Glutamatergic neuron (in vitro differentiated cells): ENCODE data around the gene TBC1D5. TPM values are rescaled to one million over a fixed set of nuclear protein-coding genes. Genes with fewer than 3 reads are reported as not detected.

Experiments used
- DNase-seq: peaks from one replicate; pipeline ENCODE4 v3.0.0; 2022
- H3K27ac Mint-ChIP-seq: one replicate; pipeline ENCODE4 v1.8.0; 2020; ENCODE audit warnings: mild to moderate bottlenecking, mixed read lengths, inconsistent platforms; ENCODE audit not compliant: unreplicated experiment
- H3K27me3 Mint-ChIP-seq: one replicate; pipeline ENCODE4 v1.8.0; 2020; ENCODE audit warnings: mild to moderate bottlenecking, moderate library complexity, mixed read lengths, inconsistent platforms; ENCODE audit not compliant: unreplicated experiment
- H3K36me3 Mint-ChIP-seq: one replicate; pipeline ENCODE4 v1.8.0; 2020; ENCODE audit warnings: mild to moderate bottlenecking, mixed read lengths, inconsistent platforms; ENCODE audit not compliant: unreplicated experiment
- H3K4me1 Mint-ChIP-seq: one replicate; pipeline ENCODE4 v1.8.0; 2020; ENCODE audit warnings: mild to moderate bottlenecking, low read depth, mixed read lengths, inconsistent platforms; ENCODE audit not compliant: unreplicated experiment
- H3K4me3 Mint-ChIP-seq: one replicate; pipeline ENCODE4 v1.8.0; 2020; ENCODE audit warnings: mild to moderate bottlenecking, mixed read lengths, inconsistent platforms; ENCODE audit not compliant: unreplicated experiment
- H3K9me3 Mint-ChIP-seq: one replicate; pipeline ENCODE4 v1.8.0; 2020; ENCODE audit warnings: mild to moderate bottlenecking, moderate library complexity, mixed read lengths, inconsistent platforms; ENCODE audit not compliant: unreplicated experiment
- total RNA-seq: library from RNA; stranded (reverse); fragmentation: NEBNext Ultra II Directional; extraction: Animal tissue kit (Norgen Biotek cat#: 25700); gene quantifications from one replicate; pipeline ENCODE4 v1.2.1, GENCODE V29; 2021; ENCODE audit not compliant: unreplicated experiment
- TF ChIP-seq, protein P1 (sequence below): fragments of 200-600 bp; sonication (generic); IDR thresholded peaks from one replicate; pipeline ENCODE4 v1.5.0; 2021; ENCODE audit not compliant: partially characterized antibody, unreplicated experiment

Gene TBC1D5
- total RNA-seq, 1 donor from 2014 or later, result 40.2 TPM

DNA sequence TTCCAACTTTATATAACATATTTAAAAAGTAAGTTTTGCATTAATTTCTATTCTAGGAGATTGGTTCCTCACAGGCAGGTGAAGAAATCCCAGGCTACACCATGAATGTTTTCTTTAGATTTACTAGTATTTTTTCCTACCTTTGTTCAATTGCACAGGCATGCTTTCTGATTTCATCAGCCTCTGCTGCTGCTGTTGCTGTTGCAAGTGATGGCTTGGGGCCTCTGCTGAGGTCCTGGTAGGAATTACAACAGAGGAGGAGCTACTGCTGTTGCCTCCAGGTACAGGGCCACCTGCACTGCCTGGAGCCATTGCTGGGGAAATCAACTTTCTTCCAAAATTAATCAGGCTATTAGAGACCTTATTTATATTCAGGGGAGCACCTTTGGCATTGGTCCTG is 504.4 kb downstream of the TBC1D5 start:
- Mint-ChIP-seq H3K36me3 (no peaks in the 10 kb centered on the region), H3K27ac (no peak overlapping the region), H3K9me3 (no peaks in the 10 kb centered on the region), H3K27me3 (peaks cover 1% of the 10 kb centered on the region), H3K4me1 (no peaks in the 10 kb centered on the region), H3K4me3 (no peak overlapping the region)
- no peak for DNase-seq
- TF ChIP-seq, protein P1, sequence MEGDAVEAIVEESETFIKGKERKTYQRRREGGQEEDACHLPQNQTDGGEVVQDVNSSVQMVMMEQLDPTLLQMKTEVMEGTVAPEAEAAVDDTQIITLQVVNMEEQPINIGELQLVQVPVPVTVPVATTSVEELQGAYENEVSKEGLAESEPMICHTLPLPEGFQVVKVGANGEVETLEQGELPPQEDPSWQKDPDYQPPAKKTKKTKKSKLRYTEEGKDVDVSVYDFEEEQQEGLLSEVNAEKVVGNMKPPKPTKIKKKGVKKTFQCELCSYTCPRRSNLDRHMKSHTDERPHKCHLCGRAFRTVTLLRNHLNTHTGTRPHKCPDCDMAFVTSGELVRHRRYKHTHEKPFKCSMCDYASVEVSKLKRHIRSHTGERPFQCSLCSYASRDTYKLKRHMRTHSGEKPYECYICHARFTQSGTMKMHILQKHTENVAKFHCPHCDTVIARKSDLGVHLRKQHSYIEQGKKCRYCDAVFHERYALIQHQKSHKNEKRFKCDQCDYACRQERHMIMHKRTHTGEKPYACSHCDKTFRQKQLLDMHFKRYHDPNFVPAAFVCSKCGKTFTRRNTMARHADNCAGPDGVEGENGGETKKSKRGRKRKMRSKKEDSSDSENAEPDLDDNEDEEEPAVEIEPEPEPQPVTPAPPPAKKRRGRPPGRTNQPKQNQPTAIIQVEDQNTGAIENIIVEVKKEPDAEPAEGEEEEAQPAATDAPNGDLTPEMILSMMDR, result no peak

DNA sequence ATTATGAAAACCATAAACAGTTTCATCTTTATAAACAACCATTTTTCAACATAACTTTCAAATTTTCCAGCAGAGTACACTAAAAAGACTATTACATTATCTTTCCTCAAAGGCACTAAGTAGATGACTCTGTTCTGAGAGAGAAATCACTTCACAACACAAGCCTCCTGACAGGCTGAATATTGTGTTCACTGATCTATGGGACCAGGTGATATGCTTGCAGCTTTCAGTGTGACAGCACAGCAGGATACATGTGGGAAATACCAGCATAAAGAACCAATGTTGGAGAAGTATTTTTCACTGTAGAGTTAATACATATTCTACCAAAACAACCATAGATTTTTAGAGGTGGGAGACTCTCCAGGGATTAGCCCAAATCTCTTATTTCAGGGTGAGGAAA is 507.1 kb downstream of the TBC1D5 start:
- H3K36me3 Mint-ChIP-seq, result no peaks in the 10 kb centered on the region
- H3K9me3 Mint-ChIP-seq, result no peaks in the 10 kb centered on the region
- H3K4me1 Mint-ChIP-seq, result no peaks in the 10 kb centered on the region
- peaks cover 1% of the 10 kb centered on the region for H3K27me3 Mint-ChIP-seq
- H3K27ac Mint-ChIP-seq, result no peak overlapping the region
- TF ChIP-seq, protein P1, result no peak
- DNase-seq, result no peak
- no peak overlapping the region for H3K4me3 Mint-ChIP-seq

DNA sequence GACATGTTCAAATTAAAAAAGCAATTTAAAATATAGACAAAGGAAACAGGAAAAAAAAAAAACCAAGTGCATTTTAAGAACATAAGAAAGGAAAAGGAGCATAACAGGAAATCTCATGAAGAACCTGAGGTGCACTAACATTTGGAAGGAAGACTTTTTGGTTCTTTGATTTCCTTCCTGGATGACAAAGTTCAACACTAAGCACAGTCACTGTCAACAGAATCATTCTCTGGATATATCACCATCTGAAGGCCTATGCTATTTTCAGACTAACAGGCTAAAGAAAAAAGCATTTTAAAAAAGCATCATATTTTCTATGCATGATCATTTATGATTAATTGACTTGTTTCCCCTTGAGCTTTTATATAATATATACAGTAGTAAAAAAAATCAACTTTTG is 508.0 kb downstream of the TBC1D5 start:
- H3K9me3 Mint-ChIP-seq, result no peaks in the 10 kb centered on the region

DNA sequence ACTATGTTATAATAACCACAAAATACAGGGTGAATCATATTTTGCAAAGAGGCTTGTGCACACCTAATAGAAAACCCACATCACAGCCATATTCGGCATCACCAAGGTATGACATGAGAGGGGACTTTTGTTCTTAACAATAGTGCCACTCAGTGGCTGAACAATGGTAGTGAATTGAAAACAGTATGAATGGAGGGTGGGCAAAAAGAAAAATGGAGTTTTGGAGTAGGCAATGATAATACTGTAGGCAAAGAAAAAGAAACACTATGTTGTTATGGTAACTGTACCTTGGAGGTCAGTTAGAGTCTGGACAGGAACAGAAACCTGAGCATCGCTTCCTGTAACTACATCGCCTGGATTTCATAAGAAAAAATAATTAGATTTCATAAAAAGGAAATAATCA is 509.0 kb downstream of the TBC1D5 start:
- no peak overlapping the region for H3K4me3 Mint-ChIP-seq
- DNase-seq, result no peak
- TF ChIP-seq, protein P1, result peak; percentile 75
- no peaks in the 10 kb centered on the region for H3K36me3 Mint-ChIP-seq
- H3K27me3 Mint-ChIP-seq, result peaks cover 1% of the 10 kb centered on the region
- H3K4me1 Mint-ChIP-seq, result no peaks in the 10 kb centered on the region
- H3K9me3 Mint-ChIP-seq, result no peaks in the 10 kb centered on the region
- peak overlapping the region; percentile 65 for H3K27ac Mint-ChIP-seq

More for the DNA sequence above, 508.0 kb downstream of the TBC1D5 start:
- H3K4me1 Mint-ChIP-seq, result no peaks in the 10 kb centered on the region
- no peak overlapping the region for H3K4me3 Mint-ChIP-seq
- peaks cover 1% of the 10 kb centered on the region for H3K27me3 Mint-ChIP-seq
- no peaks in the 10 kb centered on the region for H3K36me3 Mint-ChIP-seq
- DNase-seq, result no peak
- no peak overlapping the region for H3K27ac Mint-ChIP-seq
- TF ChIP-seq, protein P1, result no peak

DNA sequence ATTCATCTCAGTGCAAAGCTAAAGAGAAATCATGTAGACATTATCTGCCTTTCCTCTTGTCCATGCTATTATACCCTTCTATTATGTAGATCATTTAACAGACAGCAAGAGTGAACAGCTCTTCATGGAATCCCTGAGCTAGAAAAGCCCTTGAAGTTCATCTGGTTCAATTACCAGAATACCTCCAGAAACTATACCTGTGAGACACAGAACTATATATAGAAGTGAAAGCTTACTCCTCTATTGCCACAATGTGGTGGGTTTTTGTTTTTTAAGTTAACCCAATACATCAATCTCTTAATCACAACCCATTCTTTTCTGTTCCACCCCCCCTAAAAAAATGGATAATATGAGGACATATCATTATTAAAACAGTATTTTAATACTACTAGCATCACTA is 510.0 kb downstream of the TBC1D5 start:
- Mint-ChIP-seq H3K27ac (no peak overlapping the region), H3K4me1 (no peaks in the 10 kb centered on the region), H3K27me3 (peaks cover 1% of the 10 kb centered on the region), H3K36me3 (no peaks in the 10 kb centered on the region), H3K9me3 (no peaks in the 10 kb centered on the region), H3K4me3 (no peak overlapping the region)
- TF ChIP-seq, protein P1, result no peak
- no peak for DNase-seq
